ENCODE data around the gene LRRC23. TPM values are rescaled to one million over a fixed set of nuclear protein-coding genes. Genes with fewer than 3 reads are reported as not detected.

The LRRC23 gene
- total RNA-seq, 4 donors from 2014 or later: 8.8 to 16.6 (median 13.6) TPM

- Histone ChIP-seq H3K4me3 (no peak overlapping the region), H3K27me3 (no peaks in the 10 kb centered on the region), H3K36me3 (peaks cover 0 to 66% of the 10 kb centered on the region in 2 donors), H3K27ac (peak overlapping the region in 2 of 4 donors; percentile 19 to 31), H3K4me1 (peaks cover 9 to 40% (median 19%) of the 10 kb centered on the region in 3 donors), H3K9me3 (no peaks in the 10 kb centered on the region)
- ATAC-seq: no peak
- TF ChIP-seq POLR2AphosphoS5 (IDR thresholded peaks at IDR 0.05) (no peak), CTCF (IDR thresholded peaks at IDR 0.05) (no peak), EP300 (IDR thresholded peaks at IDR 0.05) (no peak), POLR2A (IDR thresholded peaks at IDR 0.05) (no peak)
- 62 to 87% methylated on average over 3 of the region's 9 CpGs for WGBS, 2 donors (ENCODE audit: low coverage in 1 of 2)
Observed at GRCh38 chr12:6921996-6922946, 17.6 kb downstream of the LRRC23 start.

DNA sequence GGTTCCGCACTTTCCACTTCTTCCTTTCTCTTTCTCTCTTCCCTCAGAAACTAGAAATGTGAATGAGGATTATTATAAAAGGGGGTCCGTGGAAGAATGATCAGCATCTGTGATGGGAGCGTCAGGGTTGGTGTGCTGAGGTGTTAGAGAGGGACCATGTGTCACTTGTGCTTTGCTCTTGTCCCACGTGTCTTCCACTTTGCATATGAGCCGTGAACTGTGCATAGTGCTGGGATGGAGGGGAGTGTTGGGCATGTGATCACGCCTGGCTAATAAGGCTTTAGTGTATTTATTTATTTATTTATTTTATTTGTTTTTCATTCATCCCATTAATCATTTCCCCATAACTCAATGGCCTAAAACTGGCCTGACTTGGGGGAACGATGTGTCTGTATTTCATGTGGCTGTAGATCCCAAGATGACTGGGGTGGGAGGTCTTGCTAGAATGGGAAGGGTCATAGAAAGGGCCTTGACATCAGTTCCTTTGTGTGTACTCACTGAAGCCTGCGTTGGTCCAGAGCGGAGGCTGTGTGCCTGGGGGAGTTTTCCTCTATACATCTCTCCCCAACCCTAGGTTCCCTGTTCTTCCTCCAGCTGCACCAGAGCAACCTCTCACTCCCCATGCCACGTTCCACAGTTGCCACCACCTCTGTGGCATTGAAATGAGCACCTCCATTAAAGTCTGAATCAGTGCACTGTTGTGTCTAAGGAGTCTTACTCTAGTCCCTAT is 18.5 kb downstream of the LRRC23 start:
- H3K4me1 ChIP-seq: peaks cover 9 to 40% (median 19%) of the 10 kb centered on the region in 3 donors
- ATAC-seq: no peak
- peak overlapping the region in 3 of 4 donors; percentile 19 to 100 (median 97) for H3K27ac ChIP-seq
- H3K36me3 ChIP-seq: peaks cover 0 to 57% of the 10 kb centered on the region in 2 donors
- no peak overlapping the region for H3K4me3 ChIP-seq
- TF ChIP-seq CTCF (IDR thresholded peaks at IDR 0.05) (no peak), EP300 (IDR thresholded peaks at IDR 0.05) (no peak), POLR2A (IDR thresholded peaks at IDR 0.05) (no peak), POLR2AphosphoS5 (IDR thresholded peaks at IDR 0.05) (no peak)
- H3K27me3 ChIP-seq: no peaks in the 10 kb centered on the region
- no peaks in the 10 kb centered on the region for H3K9me3 ChIP-seq
- WGBS, 2 donors (ENCODE audit: low coverage in 1 of 2): 51 to 73% methylated on average over 7 to 8 of the region's 10 CpGs

DNA sequence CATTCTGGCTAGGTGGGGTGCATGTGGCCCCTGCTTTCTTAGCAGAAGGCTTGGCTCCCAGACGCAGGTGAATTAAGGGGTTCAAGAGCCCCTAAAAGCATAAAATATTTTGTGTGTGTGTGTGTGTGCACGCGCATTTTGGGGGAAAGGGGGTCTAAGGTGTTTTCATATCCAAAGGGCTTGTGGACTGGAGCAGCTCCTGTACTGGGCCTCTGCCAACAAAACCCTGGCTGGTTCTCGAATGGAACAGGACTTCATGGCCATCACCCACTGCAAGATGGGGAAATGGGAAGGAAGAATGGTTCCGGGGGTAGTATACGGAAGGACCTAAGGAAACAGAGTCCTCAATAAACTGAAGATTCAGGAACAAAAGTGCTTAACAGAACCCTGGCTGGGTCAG is 19.2 kb downstream of the LRRC23 start:
- TF ChIP-seq POLR2AphosphoS5 (IDR thresholded peaks at IDR 0.05) (no peak), EP300 (IDR thresholded peaks at IDR 0.05) (no peak), CTCF (IDR thresholded peaks at IDR 0.05) (no peak), POLR2A (IDR thresholded peaks at IDR 0.05) (no peak)
- Histone ChIP-seq H3K4me3 (no peak overlapping the region), H3K9me3 (no peaks in the 10 kb centered on the region), H3K27me3 (no peaks in the 10 kb centered on the region), H3K4me1 (peaks cover 9 to 43% (median 19%) of the 10 kb centered on the region in 3 donors), H3K27ac (peak overlapping the region in 3 of 4 donors; percentile 91 to 100 (median 97)), H3K36me3 (peaks cover 0 to 50% of the 10 kb centered on the region in 2 donors)
- no peak for ATAC-seq
- WGBS, 2 donors (ENCODE audit: low coverage in 1 of 2): 20 to 52% methylated on average over 1 to 5 of the region's 6 CpGs

DNA sequence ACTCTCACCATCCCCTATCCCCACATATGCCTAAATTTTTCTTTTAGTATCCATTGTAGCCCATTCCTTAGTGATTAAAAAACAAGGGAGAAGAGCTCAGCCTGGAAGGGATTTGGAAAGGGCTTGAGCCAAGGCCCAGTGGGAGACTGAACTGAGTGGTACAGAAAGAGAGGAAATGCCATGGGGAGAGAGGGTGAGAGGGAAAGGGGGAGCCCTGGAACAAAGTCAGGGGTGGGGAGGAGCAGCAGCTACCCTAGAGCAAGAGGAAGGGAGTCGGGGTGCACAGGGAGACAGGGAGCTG is 20.6 kb downstream of the LRRC23 start:
- Histone ChIP-seq H3K4me3 (peak overlapping the region in 1 of 2 donors; percentile 97), H3K36me3 (peaks cover 0 to 37% of the 10 kb centered on the region in 2 donors), H3K4me1 (peaks cover 9 to 56% (median 28%) of the 10 kb centered on the region in 3 donors), H3K9me3 (no peaks in the 10 kb centered on the region), H3K27ac (peak overlapping the region; percentile 91 to 100 (median 96)), H3K27me3 (no peaks in the 10 kb centered on the region)
- TF ChIP-seq EP300 (IDR thresholded peaks at IDR 0.05) (no peak), POLR2AphosphoS5 (IDR thresholded peaks at IDR 0.05) (no peak), CTCF (IDR thresholded peaks at IDR 0.05) (no peak), POLR2A (IDR thresholded peaks at IDR 0.05) (no peak)
- WGBS, 2 donors (ENCODE audit: low coverage in 1 of 2): 0% methylated on average over 1 of the region's 1 CpG
- ATAC-seq: peak; percentile 0
